ENCODE data around the gene CEP104. TPM values are rescaled to one million over a fixed set of nuclear protein-coding genes. Genes with fewer than 3 reads are reported as not detected.

The CEP104 gene
- total and polyA plus RNA-seq, 10 of the 15 experiments (the other 5 are each of a cell fraction or from before 2014, with no cell fraction given), result 7.2 to 34.8 (median 19.3) TPM

DNA sequence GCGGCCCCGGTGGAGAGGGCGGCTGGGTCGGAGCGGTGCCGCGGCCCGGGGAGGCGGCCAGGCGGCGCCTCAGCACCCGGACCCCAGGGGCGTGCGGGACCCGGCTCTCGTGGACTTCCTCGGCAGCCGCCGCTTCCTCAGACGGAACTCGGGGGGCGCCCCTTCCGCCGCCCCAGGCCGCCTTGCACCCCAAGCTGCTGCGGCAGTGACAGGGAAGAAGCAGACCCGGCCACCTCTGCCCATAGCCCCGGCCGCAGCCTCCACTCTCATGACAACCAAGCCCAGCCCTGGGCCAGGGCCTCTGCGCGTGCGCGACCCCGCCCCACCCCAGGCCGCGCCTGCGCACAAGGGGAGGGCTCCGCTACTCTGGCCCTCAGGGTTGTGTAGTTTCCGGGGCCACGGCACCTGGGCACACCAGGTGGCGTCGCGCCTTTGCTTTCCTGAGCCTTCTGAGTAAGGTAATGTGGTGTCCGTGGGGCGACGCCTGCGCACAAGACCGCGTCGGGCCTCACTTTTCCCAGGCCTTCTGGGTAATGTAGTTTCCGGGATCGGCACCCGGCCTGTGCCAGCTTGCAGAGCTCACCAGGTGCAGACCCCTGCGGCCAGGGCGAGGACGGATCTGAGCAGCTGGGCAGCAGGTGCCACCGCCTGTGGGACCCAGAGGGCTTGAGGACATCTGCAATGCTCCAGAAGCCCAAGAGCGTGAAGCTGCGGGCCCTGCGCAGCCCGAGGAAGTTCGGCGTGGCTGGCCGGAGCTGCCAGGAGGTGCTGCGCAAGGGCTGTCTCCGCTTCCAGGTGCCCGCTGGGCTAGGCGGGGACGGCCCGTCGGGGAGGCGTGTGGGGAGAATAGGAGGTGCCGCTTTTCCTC lies at the start of gene CEP104, which contains the start of gene DFFB (continued):
- TF ChIP-seq EP300 (IDR thresholded peaks at IDR 0.05; ENCODE audit: borderline replicate concordance in 1 of 2, control insufficient read depth in 1 of 2, low read depth in 2 of 2, low read length in 2 of 2), result no peak
- TF ChIP-seq, protein P1, sequence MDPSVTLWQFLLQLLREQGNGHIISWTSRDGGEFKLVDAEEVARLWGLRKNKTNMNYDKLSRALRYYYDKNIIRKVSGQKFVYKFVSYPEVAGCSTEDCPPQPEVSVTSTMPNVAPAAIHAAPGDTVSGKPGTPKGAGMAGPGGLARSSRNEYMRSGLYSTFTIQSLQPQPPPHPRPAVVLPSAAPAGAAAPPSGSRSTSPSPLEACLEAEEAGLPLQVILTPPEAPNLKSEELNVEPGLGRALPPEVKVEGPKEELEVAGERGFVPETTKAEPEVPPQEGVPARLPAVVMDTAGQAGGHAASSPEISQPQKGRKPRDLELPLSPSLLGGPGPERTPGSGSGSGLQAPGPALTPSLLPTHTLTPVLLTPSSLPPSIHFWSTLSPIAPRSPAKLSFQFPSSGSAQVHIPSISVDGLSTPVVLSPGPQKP (IDR thresholded peaks at IDR 0.05; ENCODE audit: low read depth, low read length), result peak; percentile 72
- no peak for TF ChIP-seq MYB (IDR thresholded peaks at IDR 0.05; ENCODE audit: borderline replicate concordance, low read depth, low read length)
- TF ChIP-seq ZNF24 (IDR thresholded peaks at IDR 0.05), result no peak
- TF ChIP-seq ETV6 (conservative IDR thresholded peaks at IDR 0.05 in 1 of 2, IDR thresholded peaks at IDR 0.05 in 1 of 2; ENCODE audit: borderline replicate concordance in 1 of 2, low read depth in 1 of 2), result no peak
- TF ChIP-seq ZNF622 (IDR thresholded peaks at IDR 0.05), result no peak
- TF ChIP-seq CEBPB (IDR thresholded peaks at IDR 0.05; ENCODE audit: borderline replicate concordance in 1 of 2, low read depth in 2 of 2, low read length in 2 of 2), result no peak
- no peak; the same call in 1 of the 2 replicates for TF ChIP-seq HDGF (IDR thresholded peaks at IDR 0.05)
- no peak for TF ChIP-seq WRNIP1 (IDR thresholded peaks at IDR 0.05; ENCODE audit: borderline replicate concordance, low read depth, low read length)
- no peak for TF ChIP-seq FOXK2 (IDR thresholded peaks at IDR 0.05)
- TF ChIP-seq BCL11A (IDR thresholded peaks at IDR 0.05; ENCODE audit: low read depth, low read length), result no peak
- TF ChIP-seq SIN3A (IDR thresholded peaks at IDR 0.05; ENCODE audit: low read depth, low read length), result no peak
- TF ChIP-seq, protein P2, sequence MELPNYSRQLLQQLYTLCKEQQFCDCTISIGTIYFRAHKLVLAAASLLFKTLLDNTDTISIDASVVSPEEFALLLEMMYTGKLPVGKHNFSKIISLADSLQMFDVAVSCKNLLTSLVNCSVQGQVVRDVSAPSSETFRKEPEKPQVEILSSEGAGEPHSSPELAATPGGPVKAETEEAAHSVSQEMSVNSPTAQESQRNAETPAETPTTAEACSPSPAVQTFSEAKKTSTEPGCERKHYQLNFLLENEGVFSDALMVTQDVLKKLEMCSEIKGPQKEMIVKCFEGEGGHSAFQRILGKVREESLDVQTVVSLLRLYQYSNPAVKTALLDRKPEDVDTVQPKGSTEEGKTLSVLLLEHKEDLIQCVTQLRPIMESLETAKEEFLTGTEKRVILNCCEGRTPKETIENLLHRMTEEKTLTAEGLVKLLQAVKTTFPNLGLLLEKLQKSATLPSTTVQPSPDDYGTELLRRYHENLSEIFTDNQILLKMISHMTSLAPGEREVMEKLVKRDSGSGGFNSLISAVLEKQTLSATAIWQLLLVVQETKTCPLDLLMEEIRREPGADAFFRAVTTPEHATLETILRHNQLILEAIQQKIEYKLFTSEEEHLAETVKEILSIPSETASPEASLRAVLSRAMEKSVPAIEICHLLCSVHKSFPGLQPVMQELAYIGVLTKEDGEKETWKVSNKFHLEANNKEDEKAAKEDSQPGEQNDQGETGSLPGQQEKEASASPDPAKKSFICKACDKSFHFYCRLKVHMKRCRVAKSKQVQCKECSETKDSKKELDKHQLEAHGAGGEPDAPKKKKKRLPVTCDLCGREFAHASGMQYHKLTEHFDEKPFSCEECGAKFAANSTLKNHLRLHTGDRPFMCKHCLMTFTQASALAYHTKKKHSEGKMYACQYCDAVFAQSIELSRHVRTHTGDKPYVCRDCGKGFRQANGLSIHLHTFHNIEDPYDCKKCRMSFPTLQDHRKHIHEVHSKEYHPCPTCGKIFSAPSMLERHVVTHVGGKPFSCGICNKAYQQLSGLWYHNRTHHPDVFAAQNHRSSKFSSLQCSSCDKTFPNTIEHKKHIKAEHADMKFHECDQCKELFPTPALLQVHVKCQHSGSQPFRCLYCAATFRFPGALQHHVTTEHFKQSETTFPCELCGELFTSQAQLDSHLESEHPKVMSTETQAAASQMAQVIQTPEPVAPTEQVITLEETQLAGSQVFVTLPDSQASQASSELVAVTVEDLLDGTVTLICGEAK (IDR thresholded peaks at IDR 0.05; ENCODE audit: borderline replicate concordance), result peak; percentile 40; the same call in 1 of the 2 replicates
- TF ChIP-seq, protein P3, sequence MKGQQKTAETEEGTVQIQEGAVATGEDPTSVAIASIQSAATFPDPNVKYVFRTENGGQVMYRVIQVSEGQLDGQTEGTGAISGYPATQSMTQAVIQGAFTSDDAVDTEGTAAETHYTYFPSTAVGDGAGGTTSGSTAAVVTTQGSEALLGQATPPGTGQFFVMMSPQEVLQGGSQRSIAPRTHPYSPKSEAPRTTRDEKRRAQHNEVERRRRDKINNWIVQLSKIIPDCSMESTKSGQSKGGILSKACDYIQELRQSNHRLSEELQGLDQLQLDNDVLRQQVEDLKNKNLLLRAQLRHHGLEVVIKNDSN (IDR thresholded peaks at IDR 0.05; ENCODE audit: borderline replicate concordance, extremely low read length, insufficient read depth, low read depth, low read length), result peak; percentile 10
- TF ChIP-seq, protein P4, sequence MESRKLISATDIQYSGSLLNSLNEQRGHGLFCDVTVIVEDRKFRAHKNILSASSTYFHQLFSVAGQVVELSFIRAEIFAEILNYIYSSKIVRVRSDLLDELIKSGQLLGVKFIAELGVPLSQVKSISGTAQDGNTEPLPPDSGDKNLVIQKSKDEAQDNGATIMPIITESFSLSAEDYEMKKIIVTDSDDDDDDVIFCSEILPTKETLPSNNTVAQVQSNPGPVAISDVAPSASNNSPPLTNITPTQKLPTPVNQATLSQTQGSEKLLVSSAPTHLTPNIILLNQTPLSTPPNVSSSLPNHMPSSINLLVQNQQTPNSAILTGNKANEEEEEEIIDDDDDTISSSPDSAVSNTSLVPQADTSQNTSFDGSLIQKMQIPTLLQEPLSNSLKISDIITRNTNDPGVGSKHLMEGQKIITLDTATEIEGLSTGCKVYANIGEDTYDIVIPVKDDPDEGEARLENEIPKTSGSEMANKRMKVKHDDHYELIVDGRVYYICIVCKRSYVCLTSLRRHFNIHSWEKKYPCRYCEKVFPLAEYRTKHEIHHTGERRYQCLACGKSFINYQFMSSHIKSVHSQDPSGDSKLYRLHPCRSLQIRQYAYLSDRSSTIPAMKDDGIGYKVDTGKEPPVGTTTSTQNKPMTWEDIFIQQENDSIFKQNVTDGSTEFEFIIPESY (IDR thresholded peaks at IDR 0.05), result no peak
